ENCODE measurements around the gene USP48. TPM values are rescaled to one million over a fixed set of nuclear protein-coding genes. Genes with fewer than 3 reads are reported as not detected.

USP48 gene
- total and polyA plus RNA-seq, 2 of the 8 experiments (the other 6 are each of a cell fraction or from before 2014, with no cell fraction given), result 12.8 to 83.5 TPM

- Histone ChIP-seq H2AK5ac (ENCODE audit: low read depth, low read length) (no peak overlapping the region), H4K20me1 (replicated peaks in 1 of 2; ENCODE audit: control insufficient read depth in 1 of 2, insufficient read depth in 2 of 2, low read length in 2 of 2) (no peaks in the 10 kb centered on the region), H4K8ac (ENCODE audit: extremely low read depth, insufficient read depth, low read length) (no peak overlapping the region), H3K9me3 (ENCODE audit: insufficient read depth in 2 of 2, low read depth in 1 of 2, low read length in 1 of 2) (no peaks in the 10 kb centered on the region), H2AFZ (ENCODE audit: low read length) (no peak overlapping the region), H3K4me3 (ENCODE audit: extremely low read depth in 1 of 4, insufficient read depth in 2 of 4, low read depth in 3 of 4, low read length in 4 of 4) (no peak overlapping the region), H4K91ac (replicated peaks; ENCODE audit: insufficient read length, low read length) (no peak overlapping the region), H3K27ac (ENCODE audit: low read depth, low read length) (no peak overlapping the region), H2BK20ac (ENCODE audit: low read length) (0 out of 2 replicates have a peak overlapping the region, but pooled peaks have one; percentile 61), H3K79me1 (ENCODE audit: low read depth, low read length) (no peaks in the 10 kb centered on the region), H3K4me1 (replicated peaks in 1 of 4; ENCODE audit: control insufficient read depth in 3 of 4, insufficient read depth in 4 of 4, low read length in 3 of 4) (peaks cover 0 to 17% (median 5%) of the 10 kb centered on the region in 4 experiments; a peak in 5 of 7 replicates), H3K14ac (ENCODE audit: insufficient read length) (no peak overlapping the region), H3K79me2 (ENCODE audit: control insufficient read depth in 1 of 2, insufficient read depth in 2 of 2, low read length in 2 of 2) (no peaks in the 10 kb centered on the region), H3K56ac (replicated peaks; ENCODE audit: insufficient read length, low read depth, low read length) (no peak overlapping the region), H3K36me3 (ENCODE audit: control insufficient read depth in 2 of 4, insufficient read depth in 4 of 4, low read length in 3 of 4) (no peaks in the 10 kb centered on the region), H3K18ac (ENCODE audit: extremely low read depth, low read length) (no peak overlapping the region), H4K5ac (ENCODE audit: insufficient read length, low read depth, low read length) (no peak overlapping the region), H2BK120ac (replicated peaks; ENCODE audit: low read depth, low read length) (no peak overlapping the region), H3K23me2 (ENCODE audit: low read depth, low read length) (peaks cover 13% of the 10 kb centered on the region), H3K4ac (replicated peaks; ENCODE audit: insufficient read length, low read depth, low read length) (no peak overlapping the region), H3K23ac (ENCODE audit: insufficient read length) (no peak overlapping the region), H2BK15ac (ENCODE audit: low read length) (no peak overlapping the region), H3K9ac (replicated peaks in 1 of 4; ENCODE audit: extremely low read depth in 1 of 4, low read depth in 3 of 4, low read length in 3 of 4) (no peak overlapping the region; a peak in 1 of 7 replicates), H3K4me2 (ENCODE audit: insufficient read depth in 1 of 2, low read depth in 2 of 2, low read length in 2 of 2) (no peak overlapping the region), H2BK5ac (ENCODE audit: low read depth, low read length) (no peak overlapping the region), H3K27me3 (replicated peaks in 1 of 4; ENCODE audit: control insufficient read depth in 3 of 4, extremely low read depth in 1 of 4, insufficient read depth in 3 of 4, low read length in 3 of 4) (peaks cover 0 to 27% (median 19%) of the 10 kb centered on the region in 4 experiments; a peak in 5 of 7 replicates), H2BK12ac (ENCODE audit: low read depth, low read length) (no peak overlapping the region)
- DNase-seq (ENCODE audit: low read depth in 1 of 2, low spot score in 2 of 2), result no peak
- ChIA-PET CTCF (ENCODE audit: partially characterized antibody) (interaction anchor here (0.6 to 3.0 kb wide), 3 partner anchors 9 to 420 kb away, joined by 3 to 9 read pairs (median 4); no protein-coding TSS in a partner anchor), POLR2A (ENCODE audit: partially characterized antibody) (interaction anchor here (1.1 kb wide), 1 partner anchor 17 kb away, joined by 3 read pairs; no protein-coding TSS in a partner anchor)
- 91% methylated on average over 10 of the region's 10 CpGs; no CpG with 5 or more reads in 1 of the 2 experiments for WGBS, 2 experiments (ENCODE audit: extremely low coverage in 1 of 2, insufficient coverage in 1 of 2, insufficient read length in 1 of 2, insufficient replicate concordance in 2 of 2, low coverage in 1 of 2, low lambda C conversion rate in 2 of 2, missing lambda C conversion rate in 1 of 2)
- TF ChIP-seq SIN3A (conservative IDR thresholded peaks at IDR 0.05 in 1 of 2, IDR thresholded peaks at IDR 0.05 in 1 of 2; ENCODE audit: low read depth in 1 of 2, low read length in 2 of 2) (no peak), HDAC6 (IDR thresholded peaks at IDR 0.05; ENCODE audit: low read depth, low read length) (no peak), RFX5 (IDR thresholded peaks at IDR 0.05; ENCODE audit: borderline replicate concordance, low read depth, low read length) (no peak), KDM4A (IDR thresholded peaks at IDR 0.05; ENCODE audit: low read depth, low read length, severe bottlenecking) (no peak), TBP (IDR thresholded peaks at IDR 0.05; ENCODE audit: low read depth, low read length) (no peak)
- FAIRE-seq, result no peak
Observed at GRCh38 chr1:21664806-21665588, 118.0 kb downstream of the USP48 start.
